HepG2 (cell line): Measurements from ENCODE around the gene PNP. TPM values are rescaled to one million over a fixed set of nuclear protein-coding genes. Genes with fewer than 3 reads are reported as not detected.

Experiments
- EEA1 ChIP-seq: sonication (generic); formaldehyde crosslinking; IDR thresholded peaks from 2 replicates; pipeline ENCODE4 v1.5.1; 2020; ENCODE audit warnings: mild to moderate bottlenecking, missing genetic modification reagents, borderline replicate concordance
- KDM4B ChIP-seq: sonication (generic); formaldehyde crosslinking; IDR thresholded peaks from 2 replicates; pipeline ENCODE4 v1.4.0; 2020; ENCODE audit warnings: missing genetic modification reagents
- KLF11 ChIP-seq: IDR thresholded peaks from 2 replicates; pipeline ENCODE4 v1.6.1; 2016; ENCODE audit warnings: missing compliant biosample characterization
- NCOR1 ChIP-seq: fragments of 200-600 bp; sonication (generic); IDR thresholded peaks from 2 replicates; pipeline ENCODE4 v1.7.0; 2017; ENCODE audit warnings: antibody characterized with exemption, low read length, borderline replicate concordance
- NFIB ChIP-seq: sonication (generic); formaldehyde crosslinking; IDR thresholded peaks from 2 replicates; pipeline ENCODE4 v1.9.0; 2021; ENCODE audit warnings: missing genetic modification reagents, mild to moderate bottlenecking, borderline replicate concordance
- ZNF646 ChIP-seq: sonication (generic); formaldehyde crosslinking; IDR thresholded peaks from 2 replicates; pipeline ENCODE4 v1.9.0; 2021; ENCODE audit warnings: mild to moderate bottlenecking, missing genetic modification reagents
- ZNF703 ChIP-seq: sonication (generic); formaldehyde crosslinking; IDR thresholded peaks from 2 replicates; pipeline ENCODE4 v1.5.1; 2020; ENCODE audit warnings: missing genetic modification reagents, mild to moderate bottlenecking, moderate library complexity, borderline replicate concordance
- polyA plus RNA-seq, 8 experiments: library from polyadenylated mRNA; depleted of rRNA in 3 of 8; stranded (reverse) in 7 of 8; unstranded in 1 of 8; fragments of >200 nt; fragmentation: Illumina TruSeq in 4 of 8; extraction: Trizol in 4 of 8; gene quantifications; 2 replicates each; pipeline versions ENCODE4 v1.2.1 to v1.2.3, GENCODE V29; 2011 to 2016; ENCODE audit warnings: low read depth in 4 of 8, missing spikeins in 1 of 8, mixed read lengths in 1 of 8; ENCODE audit not compliant: insufficient read depth in 1 of 8
- total RNA-seq, 5 experiments: library from RNA; depleted of rRNA; stranded (reverse); fragments of >200 nt; fragmentation: Illumina TruSeq; extraction: Trizol; gene quantifications; 2 replicates each; pipeline ENCODE4 v1.2.3, GENCODE V29; 2016; ENCODE audit warnings: low read depth in 1 of 5
- TF ChIP-seq, protein P1 (sequence below): sonication (generic); formaldehyde crosslinking; IDR thresholded peaks from 2 replicates; pipeline ENCODE4 v1.4.0; 2020; ENCODE audit warnings: mild to moderate bottlenecking, missing genetic modification reagents
- TF ChIP-seq, protein P2 (sequence below): sonication (generic); formaldehyde crosslinking; IDR thresholded peaks from 2 replicates; pipeline ENCODE4 v1.5.1; 2020; ENCODE audit warnings: missing genetic modification reagents, mild to moderate bottlenecking, borderline replicate concordance

The PNP gene
- total and polyA plus RNA-seq, 2 of the 13 experiments (the other 11 are each of a cell fraction or from before 2014, with no cell fraction given) = 45.4 to 74.8 TPM

DNA sequence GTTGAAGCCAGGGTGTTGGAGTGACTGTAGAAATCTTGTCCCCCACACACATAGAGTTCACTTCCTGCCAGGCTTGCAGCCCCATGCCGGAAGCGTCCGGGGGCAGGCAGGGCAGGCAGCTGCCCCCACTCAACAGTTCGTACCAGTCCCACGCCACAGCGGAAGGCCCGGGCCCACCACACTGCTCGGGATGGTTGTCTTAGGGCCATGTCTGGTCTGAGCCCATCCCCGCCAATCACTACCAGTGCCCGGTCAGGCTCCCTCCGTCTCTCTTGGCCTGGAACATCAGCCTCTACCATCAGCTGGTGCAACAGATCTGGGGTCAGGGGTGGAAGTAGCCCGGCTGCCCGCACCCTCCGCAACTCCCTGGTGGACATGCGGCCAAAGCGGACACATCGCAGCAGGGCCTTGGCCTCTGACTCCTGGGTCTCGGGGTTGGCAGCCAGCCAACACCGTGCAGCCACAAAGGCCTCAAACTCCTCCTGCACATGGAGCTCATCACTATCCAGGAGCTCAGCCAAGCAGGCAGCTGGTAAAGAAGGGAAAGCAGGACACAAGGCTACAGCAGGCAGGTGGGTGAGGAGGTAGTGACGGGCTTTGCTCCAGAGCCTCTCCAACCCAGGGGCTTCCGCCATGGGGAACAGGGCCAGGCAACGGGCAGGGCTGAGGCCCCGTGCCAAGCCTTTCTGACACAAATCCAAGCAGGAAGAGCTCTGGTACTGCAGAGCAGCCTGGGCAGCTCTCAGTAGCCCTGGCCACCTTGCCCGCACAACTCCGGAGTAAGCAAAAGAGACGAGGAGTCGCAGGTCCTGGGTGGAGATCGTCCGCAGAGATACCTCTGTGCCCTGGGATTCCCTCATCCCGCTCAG, 39.2 kb upstream of the PNP start (continued):
- TF ChIP-seq, protein P1, sequence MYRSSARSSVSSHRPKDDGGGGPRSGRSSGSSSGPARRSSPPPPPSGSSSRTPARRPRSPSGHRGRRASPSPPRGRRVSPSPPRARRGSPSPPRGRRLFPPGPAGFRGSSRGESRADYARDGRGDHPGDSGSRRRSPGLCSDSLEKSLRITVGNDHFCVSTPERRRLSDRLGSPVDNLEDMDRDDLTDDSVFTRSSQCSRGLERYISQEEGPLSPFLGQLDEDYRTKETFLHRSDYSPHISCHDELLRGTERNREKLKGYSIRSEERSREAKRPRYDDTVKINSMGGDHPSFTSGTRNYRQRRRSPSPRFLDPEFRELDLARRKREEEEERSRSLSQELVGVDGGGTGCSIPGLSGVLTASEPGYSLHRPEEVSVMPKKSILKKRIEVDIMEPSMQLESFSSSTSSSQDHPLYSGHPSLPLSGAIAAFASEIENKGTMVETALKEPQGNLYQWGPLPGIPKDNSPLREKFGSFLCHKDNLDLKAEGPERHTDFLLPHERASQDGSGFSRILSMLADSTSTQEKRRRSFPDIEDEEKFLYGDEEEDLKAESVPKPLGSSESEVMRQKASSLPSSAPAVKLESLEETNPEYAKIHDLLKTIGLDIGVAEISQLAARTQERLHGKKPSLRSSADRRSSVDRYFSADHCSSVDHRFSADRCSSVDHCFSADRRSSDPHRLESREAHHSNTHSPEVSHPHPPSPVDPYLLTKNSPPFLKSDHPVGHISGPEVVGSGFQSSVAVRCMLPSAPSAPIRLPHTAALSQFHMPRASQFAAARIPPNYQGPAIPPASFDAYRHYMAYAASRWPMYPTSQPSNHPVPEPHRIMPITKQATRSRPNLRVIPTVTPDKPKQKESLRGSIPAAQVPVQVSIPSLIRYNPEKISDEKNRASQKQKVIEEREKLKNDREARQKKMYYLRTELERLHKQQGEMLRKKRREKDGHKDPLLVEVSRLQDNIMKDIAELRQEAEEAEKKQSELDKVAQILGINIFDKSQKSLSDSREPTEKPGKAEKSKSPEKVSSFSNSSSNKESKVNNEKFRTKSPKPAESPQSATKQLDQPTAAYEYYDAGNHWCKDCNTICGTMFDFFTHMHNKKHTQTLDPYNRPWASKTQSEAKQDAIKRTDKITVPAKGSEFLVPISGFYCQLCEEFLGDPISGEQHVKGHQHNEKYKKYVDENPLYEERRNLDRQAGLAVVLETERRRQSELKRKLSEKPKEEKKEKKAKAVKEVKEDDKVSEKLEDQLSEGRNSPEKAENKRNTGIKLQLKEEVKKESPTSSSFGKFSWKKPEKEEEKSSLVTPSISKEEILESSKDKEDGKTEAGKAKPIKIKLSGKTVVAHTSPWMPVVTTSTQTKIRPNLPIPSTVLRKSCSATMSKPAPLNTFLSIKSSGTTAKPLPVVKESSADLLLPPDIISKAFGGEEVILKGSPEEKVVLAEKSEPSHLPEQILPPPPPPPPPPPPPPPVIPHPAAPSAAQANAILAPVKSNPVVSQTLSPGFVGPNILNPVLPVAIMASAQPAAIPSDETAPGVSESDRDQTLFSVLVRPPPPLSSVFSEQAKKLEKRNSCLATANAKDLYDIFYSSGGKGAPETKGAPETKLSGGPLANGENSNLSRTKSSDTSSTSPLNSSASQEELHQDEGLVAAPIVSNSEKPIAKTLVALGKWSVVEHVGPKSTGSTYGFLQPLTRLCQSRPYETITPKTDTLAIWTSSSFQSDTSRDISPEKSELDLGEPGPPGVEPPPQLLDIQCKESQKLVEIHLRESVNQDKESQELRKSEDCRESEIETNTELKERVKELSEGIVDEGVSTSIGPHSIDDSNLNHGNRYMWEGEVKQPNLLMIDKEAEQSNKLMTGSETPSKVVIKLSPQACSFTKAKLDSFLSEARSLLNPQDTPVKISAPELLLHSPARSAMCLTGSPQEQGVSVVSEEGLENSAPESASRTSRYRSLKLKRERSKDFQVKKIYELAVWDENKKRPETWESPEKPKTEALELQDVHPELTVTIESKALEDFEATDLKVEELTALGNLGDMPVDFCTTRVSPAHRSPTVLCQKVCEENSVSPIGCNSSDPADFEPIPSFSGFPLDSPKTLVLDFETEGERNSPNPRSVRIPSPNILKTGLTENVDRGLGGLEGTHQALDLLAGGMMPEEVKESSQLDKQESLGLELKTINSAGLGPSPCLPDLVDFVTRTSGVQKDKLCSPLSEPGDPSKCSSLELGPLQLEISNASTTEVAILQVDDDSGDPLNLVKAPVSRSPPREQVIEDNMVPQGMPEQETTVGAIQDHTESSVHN (CRISPR knock-in tag) = 0 out of 2 replicates have a peak, but pooled peaks have one; percentile 30
- no peak for TF ChIP-seq NCOR1
- TF ChIP-seq KDM4B = no peak
- TF ChIP-seq, protein P2, sequence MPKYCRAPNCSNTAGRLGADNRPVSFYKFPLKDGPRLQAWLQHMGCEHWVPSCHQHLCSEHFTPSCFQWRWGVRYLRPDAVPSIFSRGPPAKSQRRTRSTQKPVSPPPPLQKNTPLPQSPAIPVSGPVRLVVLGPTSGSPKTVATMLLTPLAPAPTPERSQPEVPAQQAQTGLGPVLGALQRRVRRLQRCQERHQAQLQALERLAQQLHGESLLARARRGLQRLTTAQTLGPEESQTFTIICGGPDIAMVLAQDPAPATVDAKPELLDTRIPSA (CRISPR knock-in tag) = no peak
- TF ChIP-seq ZNF703 (CRISPR knock-in tag) = no peak
- TF ChIP-seq NFIB (CRISPR knock-in tag) = 0 out of 2 replicates have a peak, but pooled peaks have one; percentile 79
- no peak; the same call in 1 of the 2 replicates for TF ChIP-seq EEA1 (CRISPR knock-in tag)
- TF ChIP-seq KLF11 (CRISPR knock-in tag) = no peak
- TF ChIP-seq ZNF646 (CRISPR knock-in tag) = no peak
